MM.1S (cell line): Measurements from ENCODE around the gene JPT2.

ENCODE experiments used
- EZH2 ChIP-seq: fragments of 300-600 bp; sonication (generic); optimal IDR thresholded peaks from 2 replicates; pipeline ENCODE3; 2017; ENCODE audit warnings: low read depth, mild to moderate bottlenecking, antibody characterized with exemption, low read length, mixed read lengths
- TF ChIP-seq, protein P1 (sequence below): fragments of 300-600 bp; sonication (generic); IDR thresholded peaks from 2 replicates; pipeline ENCODE4 v1.5.1; 2016; ENCODE audit warnings: antibody characterized with exemption, low read length, mixed read lengths

- TF ChIP-seq EZH2, result no peak
- TF ChIP-seq, protein P1, sequence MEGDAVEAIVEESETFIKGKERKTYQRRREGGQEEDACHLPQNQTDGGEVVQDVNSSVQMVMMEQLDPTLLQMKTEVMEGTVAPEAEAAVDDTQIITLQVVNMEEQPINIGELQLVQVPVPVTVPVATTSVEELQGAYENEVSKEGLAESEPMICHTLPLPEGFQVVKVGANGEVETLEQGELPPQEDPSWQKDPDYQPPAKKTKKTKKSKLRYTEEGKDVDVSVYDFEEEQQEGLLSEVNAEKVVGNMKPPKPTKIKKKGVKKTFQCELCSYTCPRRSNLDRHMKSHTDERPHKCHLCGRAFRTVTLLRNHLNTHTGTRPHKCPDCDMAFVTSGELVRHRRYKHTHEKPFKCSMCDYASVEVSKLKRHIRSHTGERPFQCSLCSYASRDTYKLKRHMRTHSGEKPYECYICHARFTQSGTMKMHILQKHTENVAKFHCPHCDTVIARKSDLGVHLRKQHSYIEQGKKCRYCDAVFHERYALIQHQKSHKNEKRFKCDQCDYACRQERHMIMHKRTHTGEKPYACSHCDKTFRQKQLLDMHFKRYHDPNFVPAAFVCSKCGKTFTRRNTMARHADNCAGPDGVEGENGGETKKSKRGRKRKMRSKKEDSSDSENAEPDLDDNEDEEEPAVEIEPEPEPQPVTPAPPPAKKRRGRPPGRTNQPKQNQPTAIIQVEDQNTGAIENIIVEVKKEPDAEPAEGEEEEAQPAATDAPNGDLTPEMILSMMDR, result no peak
These were observed 13.9 kb downstream of the JPT2 start for GRCh38 chr16:1691956-1692355.
